Stimulated activated CD8-positive, alpha-beta memory T cell treated with anti-CD3 and anti-CD28 coated beads, Interleukin-2, amount 100 ng/mL, for 48 hours (primary cell): ENCODE measurements around the gene VSTM2B.
"Not testable (repeated sequence)": the region's sequence is repeated elsewhere in the genome, so short reads cannot be mapped to it uniquely, and the experiment has no call there.

ENCODE experiments used
- DNase-seq, 2 donors: peaks; one replicate each; pipeline ENCODE4 v3.0.0-alpha.2; 2020; ENCODE audit warnings: low read depth in 2 of 2

Gene VSTM2B

GRCh38 chr19:29530540-29531457 is 5.0 kb downstream of the VSTM2B start:
- no peak for DNase-seq

- no peak for DNase-seq
Observed at GRCh38 chr19:29531458-29532025, 5.7 kb downstream of the VSTM2B start.

DNA sequence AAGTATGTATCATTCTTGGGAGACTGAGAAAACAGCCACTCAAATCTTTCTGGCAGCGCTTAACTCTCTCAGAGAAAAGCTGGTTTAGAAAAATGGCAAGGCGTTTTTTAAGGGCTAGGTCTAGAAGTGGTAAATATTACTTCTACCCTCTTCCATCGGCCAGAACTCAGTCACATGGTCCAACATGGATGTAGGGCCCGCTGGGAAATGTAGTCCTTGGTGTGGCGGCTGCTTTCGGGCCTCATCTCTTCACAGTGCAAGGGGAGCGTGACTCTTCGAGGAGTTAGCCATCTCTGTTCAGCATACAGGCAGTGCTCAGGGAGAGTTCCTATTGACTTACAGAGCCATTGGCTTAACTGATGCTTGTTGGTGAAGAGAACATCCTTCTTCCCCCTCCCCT is 6.3 kb downstream of the VSTM2B start:
- DNase-seq: no peak

DNA sequence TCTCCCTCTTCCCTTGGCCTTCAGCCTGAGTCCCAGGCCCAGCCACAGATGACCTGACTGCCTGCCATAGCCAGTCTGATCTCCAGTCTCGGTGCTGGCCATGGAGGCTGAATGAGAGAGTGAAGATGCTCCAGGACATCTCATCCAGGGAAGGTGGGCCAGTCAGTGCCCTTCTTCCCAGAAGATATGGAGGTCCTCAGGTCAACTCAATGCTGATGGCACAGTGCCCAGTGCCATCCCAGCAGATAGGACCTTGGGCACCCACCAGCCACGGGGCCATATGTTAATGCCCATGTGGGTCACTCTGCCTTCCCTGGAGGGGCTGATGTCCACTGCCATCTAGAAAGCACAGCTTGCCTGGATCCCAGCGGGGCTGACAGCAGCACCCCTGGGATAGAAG is 7.2 kb downstream of the VSTM2B start:
- no peak for DNase-seq

DNA sequence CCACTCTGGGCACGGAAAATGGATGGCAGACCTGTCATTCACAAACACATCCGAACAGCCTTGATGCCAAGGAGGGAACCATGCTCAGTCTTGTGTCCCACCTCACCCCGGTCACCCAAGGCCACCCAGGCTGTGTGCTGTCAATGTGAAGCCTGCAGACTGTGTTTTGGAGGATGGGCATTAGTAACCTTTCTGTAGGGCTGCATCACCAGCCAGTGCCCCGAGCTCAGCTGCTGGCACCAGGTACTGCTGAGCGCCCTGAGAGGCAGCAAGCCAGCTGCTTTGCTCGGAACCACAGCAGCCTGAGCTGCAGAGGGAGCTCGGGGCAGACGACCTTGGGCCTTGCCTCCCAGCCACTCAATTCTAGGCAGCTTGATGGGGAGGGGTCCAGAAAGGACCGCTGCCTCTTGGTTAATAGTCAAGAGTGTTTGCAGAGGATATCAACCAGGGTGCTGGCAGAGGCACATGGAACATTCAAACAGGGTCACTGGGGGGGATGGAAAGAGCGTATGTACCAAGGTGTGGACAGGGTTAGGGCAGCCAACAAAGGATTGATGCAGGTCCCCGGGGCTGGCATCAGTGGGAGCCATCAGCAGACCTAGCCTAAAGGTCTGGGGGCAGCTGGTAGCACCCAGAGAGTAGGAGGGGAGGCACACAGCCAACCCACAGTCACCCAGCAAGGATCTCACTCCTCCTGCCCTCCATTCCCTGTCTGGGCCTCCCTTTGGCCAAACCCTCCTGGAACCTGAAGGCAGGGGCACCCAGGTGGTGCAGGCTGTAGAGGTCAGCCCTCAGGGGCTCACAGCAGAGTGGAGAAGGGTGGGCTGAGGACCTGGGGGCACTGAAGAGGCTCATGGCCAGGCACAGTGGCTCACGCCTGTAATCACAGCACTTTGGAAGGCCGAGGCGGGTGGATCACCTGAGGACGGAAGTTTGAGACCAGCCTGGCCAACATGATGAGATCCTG is 8.1 kb downstream of the VSTM2B start:
- DNase-seq: no peak

- no peak for DNase-seq
Observed at GRCh38 chr19:29535214-29535831, 9.5 kb downstream of the VSTM2B start.

DNA sequence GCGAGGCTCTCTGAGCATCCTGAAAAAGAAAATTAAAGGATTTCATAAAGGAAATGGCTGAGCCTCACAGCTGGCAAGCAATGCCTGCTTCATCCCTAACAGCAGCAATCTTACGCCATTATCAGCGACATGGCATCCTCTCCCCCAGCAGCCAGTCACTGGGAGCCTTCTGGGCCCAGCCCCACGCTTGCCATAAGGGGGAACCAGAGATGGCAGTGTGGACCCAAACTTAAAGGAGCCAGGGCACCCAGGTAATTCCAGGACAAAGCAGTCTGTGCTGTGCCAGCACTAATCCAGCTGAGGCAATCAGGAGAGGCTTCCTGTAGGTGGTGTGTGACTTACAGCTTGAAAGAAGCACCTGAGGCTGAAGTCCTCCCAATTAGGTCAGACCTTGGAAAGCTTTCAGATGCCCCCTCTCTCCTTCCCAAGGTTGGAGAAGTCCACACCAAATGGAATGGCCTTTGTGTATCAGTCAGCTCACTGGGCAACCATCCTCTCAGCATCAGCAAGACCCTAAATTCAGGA is 10.3 kb downstream of the VSTM2B start:
- DNase-seq: no peak

GRCh38 chr19:29537181-29537580 is 11.4 kb downstream of the VSTM2B start:
- DNase-seq: no peak

GRCh38 chr19:29537601-29538000 is 11.8 kb downstream of the VSTM2B start:
- DNase-seq: no peak

DNA sequence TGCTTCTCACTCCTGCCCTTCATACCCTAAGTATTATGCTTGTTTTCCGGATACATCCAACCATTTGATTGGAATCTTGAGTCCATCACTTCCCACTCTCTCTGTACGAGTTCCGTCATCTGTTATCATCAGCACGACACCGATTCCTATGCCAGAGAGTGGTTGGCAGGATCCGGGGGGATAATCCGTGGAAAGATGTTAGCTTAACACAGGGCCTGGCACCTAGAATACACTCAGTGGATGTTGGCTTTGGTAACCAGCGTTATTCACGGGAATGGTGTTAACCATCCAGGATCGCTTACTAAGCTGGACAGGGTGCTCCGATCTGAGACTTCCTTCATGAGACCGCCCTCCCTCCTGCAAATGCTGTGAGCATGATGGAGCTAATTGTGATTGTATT is 12.4 kb downstream of the VSTM2B start:
- no peak for DNase-seq

- no peak for DNase-seq
Observed at GRCh38 chr19:29538651-29539050, 12.9 kb downstream of the VSTM2B start.

- no peak for DNase-seq
Observed at GRCh38 chr19:29539131-29539530, 13.3 kb downstream of the VSTM2B start.

GRCh38 chr19:29539670-29540069 is 13.9 kb downstream of the VSTM2B start:
- DNase-seq: no peak

GRCh38 chr19:29540114-29540513 is 14.3 kb downstream of the VSTM2B start:
- no peak for DNase-seq

DNA sequence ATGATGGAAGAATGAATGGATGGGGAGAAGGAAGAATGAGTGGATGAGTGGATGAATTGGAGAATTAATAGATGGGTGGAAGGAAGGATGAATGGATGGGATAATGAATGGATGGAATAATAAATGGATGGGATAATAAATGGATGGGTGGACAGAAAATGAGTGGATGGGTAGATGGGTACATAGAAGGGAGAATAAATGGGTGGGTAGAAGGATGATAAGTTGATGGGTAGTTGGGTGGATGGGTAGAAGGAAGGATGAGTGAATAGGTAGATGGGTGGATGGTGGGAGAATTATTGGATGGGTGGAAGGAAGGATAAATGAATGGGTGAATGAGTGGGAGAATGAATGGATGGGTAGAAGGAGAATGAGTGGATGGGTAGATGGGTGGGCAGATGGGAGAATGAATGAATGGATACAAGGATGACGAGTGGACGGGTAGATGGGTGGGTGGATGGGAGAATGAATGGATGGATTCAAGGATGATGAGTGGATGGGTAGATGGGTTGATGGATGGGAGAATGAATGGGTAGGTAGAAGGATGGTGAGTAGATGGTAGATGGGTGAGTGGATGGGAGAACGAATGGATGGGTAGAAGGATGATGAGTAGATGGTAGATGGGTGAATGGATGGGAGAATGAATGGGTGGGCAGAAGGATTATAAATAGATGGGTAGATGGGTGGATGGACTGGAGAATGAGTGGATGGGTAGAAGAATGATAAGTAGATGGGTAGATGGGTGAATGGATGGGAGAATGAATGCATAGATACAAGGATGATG is 15.9 kb downstream of the VSTM2B start:
- DNase-seq: no peak

- DNase-seq: no peak
Observed at GRCh38 chr19:29542327-29542726, 16.5 kb downstream of the VSTM2B start.

DNA sequence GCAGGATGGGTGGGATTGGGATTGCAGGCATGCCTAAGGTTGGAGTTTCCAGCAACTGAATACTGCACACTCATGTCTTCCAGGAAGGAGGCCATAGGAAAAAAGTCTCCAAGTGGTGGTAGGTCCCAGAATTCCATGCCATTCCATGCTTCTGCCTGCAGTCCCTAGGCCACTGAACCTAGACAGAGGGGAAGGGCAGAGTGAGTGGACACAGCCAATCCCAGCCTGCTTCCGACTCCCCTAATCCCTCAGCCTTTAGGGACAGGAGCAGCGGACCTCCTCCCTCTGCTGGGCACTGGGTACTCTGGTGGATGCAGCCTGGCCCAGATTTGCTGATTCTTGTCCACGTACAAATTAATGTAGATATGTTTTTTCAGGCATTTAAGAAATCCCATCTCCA is 17.0 kb downstream of the VSTM2B start:
- no peak for DNase-seq

GRCh38 chr19:29543381-29543780 is 17.6 kb downstream of the VSTM2B start:
- DNase-seq: no peak

DNA sequence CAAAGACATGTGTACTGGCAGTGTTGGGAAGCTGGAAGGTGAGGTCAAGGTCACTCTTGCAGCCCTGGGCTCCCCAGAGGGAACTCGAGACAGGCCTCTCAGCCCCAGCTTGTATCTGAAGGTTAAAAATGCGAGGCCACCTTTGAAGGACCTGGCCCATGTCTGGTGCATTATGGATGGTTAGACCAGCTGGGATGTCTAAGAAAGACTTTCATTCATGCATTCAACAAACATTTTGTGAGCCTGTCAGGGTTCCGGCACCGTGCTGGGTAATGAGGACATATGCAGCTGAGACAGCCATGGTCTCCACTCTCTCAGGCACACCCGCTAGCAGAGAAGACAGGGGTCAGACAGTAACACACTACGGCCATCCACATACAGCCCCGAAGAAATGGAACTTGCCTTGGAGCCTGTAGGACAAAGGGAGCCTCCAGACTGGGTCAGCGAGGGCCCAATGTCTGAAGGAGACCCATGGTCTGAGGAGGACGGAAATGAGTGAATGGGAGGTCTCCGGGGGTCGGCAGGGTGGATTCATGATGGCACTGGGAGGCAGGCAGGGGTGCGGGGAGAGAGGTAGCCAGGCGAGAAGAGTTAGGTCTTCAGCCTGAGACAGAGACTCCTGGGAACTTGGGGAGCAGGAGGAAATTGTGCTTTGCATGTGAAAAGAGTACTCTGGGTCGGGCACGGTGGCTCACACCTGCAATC is 19.0 kb downstream of the VSTM2B start:
- DNase-seq: no peak

GRCh38 chr19:29545447-29545846 is 19.7 kb downstream of the VSTM2B start:
- not testable (repeated sequence) for DNase-seq
